Ovary (tissue), 3 donors: ENCODE measurements around the gene ZSCAN5C.

Source experiments
- POLR2A ChIP-seq: fragments of 450-650 bp; IDR thresholded peaks from one replicate; pipeline ENCODE4 v1.6.1; 2017; ENCODE audit warnings: antibody characterized with exemption, mild to moderate bottlenecking, moderate library complexity
- TF ChIP-seq, protein P1 (sequence below), 3 donors: fragments of 450-650 bp in 2 of 3; fragments of 200-600 bp in 1 of 3; IDR thresholded peaks; one replicate each; pipeline versions ENCODE4 v1.5.1 to v1.8.0; 2016 to 2022; ENCODE audit warnings: antibody characterized with exemption in 3 of 3, mild to moderate bottlenecking in 1 of 3
- donor health status: DM: no; HTN: no; CAD: no.

DNA sequence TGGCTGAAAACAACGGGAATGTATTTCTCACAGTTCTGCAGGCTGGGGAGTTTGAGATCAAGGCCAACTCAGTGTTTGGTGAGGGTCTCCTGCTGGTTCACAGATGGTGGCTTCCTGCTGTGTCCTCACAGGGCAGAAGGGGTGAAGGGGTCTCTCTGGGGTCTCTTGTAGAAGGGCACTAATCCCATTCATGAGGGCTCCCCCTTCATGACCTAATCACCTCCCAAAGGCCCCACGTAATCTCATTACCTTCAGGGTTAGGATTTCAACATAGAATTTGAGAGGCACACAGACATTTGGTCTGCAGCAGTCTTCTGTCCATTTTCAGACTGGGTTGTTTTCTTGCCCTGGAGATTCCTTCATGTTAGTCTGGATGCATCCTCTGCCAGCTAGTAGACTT lies 49.4 kb upstream of the ZSCAN5C start:
- TF ChIP-seq, protein P1, sequence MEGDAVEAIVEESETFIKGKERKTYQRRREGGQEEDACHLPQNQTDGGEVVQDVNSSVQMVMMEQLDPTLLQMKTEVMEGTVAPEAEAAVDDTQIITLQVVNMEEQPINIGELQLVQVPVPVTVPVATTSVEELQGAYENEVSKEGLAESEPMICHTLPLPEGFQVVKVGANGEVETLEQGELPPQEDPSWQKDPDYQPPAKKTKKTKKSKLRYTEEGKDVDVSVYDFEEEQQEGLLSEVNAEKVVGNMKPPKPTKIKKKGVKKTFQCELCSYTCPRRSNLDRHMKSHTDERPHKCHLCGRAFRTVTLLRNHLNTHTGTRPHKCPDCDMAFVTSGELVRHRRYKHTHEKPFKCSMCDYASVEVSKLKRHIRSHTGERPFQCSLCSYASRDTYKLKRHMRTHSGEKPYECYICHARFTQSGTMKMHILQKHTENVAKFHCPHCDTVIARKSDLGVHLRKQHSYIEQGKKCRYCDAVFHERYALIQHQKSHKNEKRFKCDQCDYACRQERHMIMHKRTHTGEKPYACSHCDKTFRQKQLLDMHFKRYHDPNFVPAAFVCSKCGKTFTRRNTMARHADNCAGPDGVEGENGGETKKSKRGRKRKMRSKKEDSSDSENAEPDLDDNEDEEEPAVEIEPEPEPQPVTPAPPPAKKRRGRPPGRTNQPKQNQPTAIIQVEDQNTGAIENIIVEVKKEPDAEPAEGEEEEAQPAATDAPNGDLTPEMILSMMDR (IDR thresholded peaks at IDR 0.05): no peak
- no peak for TF ChIP-seq POLR2A
